Duodenal mucosa (tissue), 2 donors: ENCODE data around the gene TLDC2.

Experiments used
- H3K27ac ChIP-seq: one replicate; pipeline ENCODE4 v1.7.0; 2013; ENCODE audit warnings: low read depth, low read length
- H3K27me3 ChIP-seq, 2 donors: one replicate each; pipeline ENCODE4 v1.7.0; 2013; ENCODE audit warnings: low read length in 2 of 2, control low read depth in 1 of 2; ENCODE audit not compliant: insufficient read depth in 2 of 2, control insufficient read depth in 1 of 2
- H3K36me3 ChIP-seq, 2 donors: one replicate each; pipeline ENCODE4 v1.7.0; 2013; ENCODE audit warnings: low read length in 2 of 2, control low read depth in 1 of 2; ENCODE audit not compliant: insufficient read depth in 2 of 2, control insufficient read depth in 1 of 2
- H3K4me1 ChIP-seq, 2 donors: one replicate each; pipeline ENCODE4 v1.7.0; 2013; ENCODE audit warnings: low read length in 2 of 2, control low read depth in 1 of 2; ENCODE audit not compliant: insufficient read depth in 2 of 2, control insufficient read depth in 1 of 2
- H3K4me3 ChIP-seq, 2 donors: one replicate each; pipeline ENCODE4 v1.7.0; 2013; ENCODE audit warnings: low read length in 2 of 2, low read depth in 1 of 2
- H3K9ac ChIP-seq, 2 donors: one replicate each; pipeline ENCODE4 v1.7.0; 2013; ENCODE audit warnings: low read length in 2 of 2, low read depth in 1 of 2
- H3K9me3 ChIP-seq, 2 donors: one replicate each; pipeline ENCODE4 v1.7.0; 2013; ENCODE audit warnings: low read length in 2 of 2, control low read depth in 1 of 2; ENCODE audit not compliant: control insufficient read depth in 1 of 2

Gene TLDC2

DNA sequence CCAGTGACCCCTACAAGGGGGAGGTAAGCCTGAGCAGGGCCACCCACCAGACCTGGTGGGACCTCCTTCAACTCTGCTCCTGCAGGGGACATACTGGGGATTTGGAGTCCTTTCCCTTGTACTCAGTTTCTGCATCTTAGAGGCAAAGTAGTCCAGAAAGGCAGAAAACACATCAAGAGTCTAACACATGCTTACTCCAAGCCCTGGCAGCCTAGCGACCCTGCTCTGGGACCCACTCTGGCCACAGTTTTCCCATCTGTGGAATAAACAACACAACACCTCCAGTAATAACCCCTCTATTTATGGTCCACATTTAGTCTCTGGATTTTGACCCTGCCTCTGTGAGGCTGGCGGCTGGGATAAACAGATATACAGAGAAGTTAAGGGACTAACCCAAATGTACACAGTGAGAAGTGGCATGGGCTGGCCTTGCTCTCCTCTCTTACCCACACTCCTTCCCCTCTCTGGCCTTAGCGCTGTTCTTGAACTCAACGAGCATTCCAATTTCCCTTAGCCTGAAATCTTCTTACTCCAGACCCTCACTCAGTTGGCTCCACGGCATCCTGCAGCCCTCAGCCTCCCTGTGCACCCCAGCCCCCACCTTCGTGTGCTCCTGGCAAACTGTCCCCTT is 16.1 kb upstream of the TLDC2 start:
- H3K9ac ChIP-seq, result peak overlapping the region in 1 of 2 donors; percentile 11
- H3K36me3 ChIP-seq, result no peaks in the 10 kb centered on the region
- no peak overlapping the region for H3K4me3 ChIP-seq
- H3K9me3 ChIP-seq, result no peaks in the 10 kb centered on the region
- no peaks in the 10 kb centered on the region for H3K27me3 ChIP-seq
- H3K4me1 ChIP-seq, result peaks cover 30 to 57% of the 10 kb centered on the region in 2 donors
- H3K27ac ChIP-seq, result no peak overlapping the region

DNA sequence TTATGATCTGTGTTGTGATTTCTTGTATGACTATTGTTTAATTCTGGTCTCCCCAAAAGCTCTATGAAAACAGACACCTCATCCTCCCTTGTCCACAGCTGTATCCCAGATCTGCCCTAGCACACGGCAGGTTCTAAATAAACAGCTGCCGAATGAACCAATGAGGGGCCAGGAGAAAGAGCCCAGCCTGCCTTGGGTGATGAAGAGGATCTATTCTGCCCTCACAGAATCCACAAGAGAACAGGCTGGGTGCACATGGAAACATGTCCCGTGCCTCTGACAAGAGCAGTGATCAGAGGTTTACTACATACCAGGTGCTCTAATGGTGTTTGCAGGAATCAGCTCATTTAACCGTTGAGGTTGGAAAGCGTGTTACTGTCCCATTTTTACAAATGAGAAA is 15.6 kb upstream of the TLDC2 start:
- Histone ChIP-seq H3K9ac (peak overlapping the region in 1 of 2 donors; percentile 11), H3K9me3 (no peaks in the 10 kb centered on the region), H3K27me3 (no peaks in the 10 kb centered on the region), H3K4me1 (peaks cover 26 to 53% of the 10 kb centered on the region in 2 donors), H3K4me3 (no peak overlapping the region), H3K27ac (no peak overlapping the region), H3K36me3 (no peaks in the 10 kb centered on the region)

DNA sequence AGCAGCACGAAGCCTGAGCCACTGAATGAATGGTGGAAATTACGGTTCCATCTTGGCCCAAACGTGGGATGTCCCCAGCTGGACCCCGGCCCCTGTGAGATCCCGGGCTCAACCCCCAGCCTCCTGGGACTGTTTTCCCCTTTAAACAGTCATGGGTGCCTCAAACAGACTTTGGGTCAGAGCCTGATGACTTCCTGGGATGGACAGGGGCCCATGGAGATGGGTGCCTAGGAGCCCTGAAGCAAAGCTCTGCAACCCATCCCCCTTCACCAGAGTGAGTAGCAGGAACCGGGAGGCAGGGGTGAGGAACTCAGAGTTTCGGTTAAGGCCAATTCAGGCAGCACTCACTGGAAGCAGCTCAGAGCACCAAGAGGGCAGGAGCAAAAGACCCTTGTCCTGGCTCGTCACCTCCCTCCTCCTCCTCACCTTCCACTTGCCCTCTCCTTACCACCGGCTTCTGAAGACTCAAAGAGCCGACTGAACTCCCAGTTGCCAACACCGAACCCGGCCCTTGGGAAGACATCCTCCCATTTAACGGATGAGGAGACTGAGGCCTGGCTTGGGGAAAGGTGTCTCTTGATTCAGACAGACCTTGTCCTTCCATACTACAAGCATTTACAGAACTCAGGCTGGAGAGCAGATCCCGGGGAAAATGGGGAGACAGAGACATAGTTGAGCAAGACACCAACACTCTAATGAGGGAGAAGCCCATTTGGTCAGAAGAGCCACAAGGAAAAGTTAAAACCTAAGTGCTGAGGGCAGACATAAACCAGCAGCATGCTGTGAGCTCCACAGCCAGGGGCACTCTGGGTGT is 14.9 kb upstream of the TLDC2 start:
- Histone ChIP-seq H3K9ac (peak overlapping the region in 1 of 2 donors; percentile 43), H3K27ac (no peak overlapping the region), H3K4me1 (peaks cover 25 to 46% of the 10 kb centered on the region in 2 donors), H3K4me3 (peak overlapping the region; percentile 50), H3K36me3 (no peaks in the 10 kb centered on the region), H3K9me3 (no peaks in the 10 kb centered on the region), H3K27me3 (no peaks in the 10 kb centered on the region)

DNA sequence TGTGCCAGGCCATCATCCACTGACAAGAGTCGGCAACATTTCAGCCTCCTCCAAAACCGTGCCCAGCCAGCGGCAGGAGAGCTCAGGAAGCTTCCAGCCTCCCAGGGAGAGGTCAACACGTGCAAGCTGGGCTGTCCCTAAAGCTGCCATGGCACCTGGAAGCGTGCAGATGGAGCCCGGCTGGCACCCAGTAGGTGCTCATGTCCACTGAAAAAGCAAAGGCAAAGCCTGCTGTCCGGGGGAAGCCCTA is 14.4 kb upstream of the TLDC2 start:
- H3K9ac ChIP-seq, result peak overlapping the region in 1 of 2 donors; percentile 43
- peak overlapping the region; percentile 66 for H3K27ac ChIP-seq
- no peaks in the 10 kb centered on the region for H3K36me3 ChIP-seq
- no peaks in the 10 kb centered on the region for H3K27me3 ChIP-seq
- no peaks in the 10 kb centered on the region for H3K9me3 ChIP-seq
- peak overlapping the region; percentile 50 for H3K4me3 ChIP-seq
- H3K4me1 ChIP-seq, result peaks cover 23 to 42% of the 10 kb centered on the region in 2 donors

DNA sequence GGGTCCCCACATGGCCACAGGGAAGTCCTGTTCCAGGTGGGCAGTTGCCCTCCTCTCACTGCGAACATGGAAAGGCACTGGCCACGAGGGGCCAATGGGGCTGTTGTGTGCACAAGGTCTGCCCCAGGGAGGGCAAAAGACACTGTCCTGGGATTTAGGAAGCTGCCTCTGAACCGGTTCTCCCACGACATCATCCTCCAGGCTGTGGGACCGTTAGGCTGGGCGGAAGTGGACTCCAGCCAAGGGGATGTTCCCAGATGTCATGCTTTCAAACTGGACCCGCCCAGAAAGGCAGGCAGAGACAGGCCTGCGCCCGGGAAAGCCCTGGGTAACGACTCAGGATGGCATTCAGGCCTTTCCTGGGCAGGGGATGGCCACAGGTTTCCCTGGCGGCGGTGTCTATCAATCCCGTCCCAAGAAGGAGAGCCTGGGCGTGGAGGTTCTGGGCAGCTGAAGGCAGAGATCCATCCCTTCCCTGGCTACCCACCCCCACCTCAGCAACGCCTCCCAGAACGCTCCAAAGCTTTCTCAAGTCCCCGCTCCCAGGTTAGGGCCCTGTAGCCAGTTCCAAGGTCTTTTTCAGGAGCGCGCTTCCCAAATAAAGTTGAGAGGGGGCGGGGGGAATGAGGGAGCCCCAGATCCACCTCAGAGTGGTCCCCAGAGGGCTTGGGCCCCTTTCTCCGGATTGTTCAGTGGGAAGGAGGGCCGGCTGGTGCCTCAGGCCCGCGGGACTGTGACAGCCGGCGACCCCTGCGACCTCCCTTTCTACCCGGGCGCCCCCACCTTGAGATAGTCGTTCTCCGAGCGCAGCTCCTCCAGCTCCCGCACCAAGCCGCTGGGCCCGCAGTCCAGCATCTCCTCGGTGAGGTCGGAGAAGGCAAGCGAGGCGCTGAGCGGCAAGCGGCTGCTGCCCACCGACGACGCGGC is 13.8 kb upstream of the TLDC2 start:
- peak overlapping the region; percentile 66 for H3K27ac ChIP-seq
- peak overlapping the region; percentile 42 to 43 for H3K9ac ChIP-seq
- H3K4me1 ChIP-seq, result peaks cover 17 to 36% of the 10 kb centered on the region in 2 donors
- H3K9me3 ChIP-seq, result no peaks in the 10 kb centered on the region
- H3K4me3 ChIP-seq, result peak overlapping the region; percentile 50
- no peaks in the 10 kb centered on the region for H3K27me3 ChIP-seq
- no peaks in the 10 kb centered on the region for H3K36me3 ChIP-seq

DNA sequence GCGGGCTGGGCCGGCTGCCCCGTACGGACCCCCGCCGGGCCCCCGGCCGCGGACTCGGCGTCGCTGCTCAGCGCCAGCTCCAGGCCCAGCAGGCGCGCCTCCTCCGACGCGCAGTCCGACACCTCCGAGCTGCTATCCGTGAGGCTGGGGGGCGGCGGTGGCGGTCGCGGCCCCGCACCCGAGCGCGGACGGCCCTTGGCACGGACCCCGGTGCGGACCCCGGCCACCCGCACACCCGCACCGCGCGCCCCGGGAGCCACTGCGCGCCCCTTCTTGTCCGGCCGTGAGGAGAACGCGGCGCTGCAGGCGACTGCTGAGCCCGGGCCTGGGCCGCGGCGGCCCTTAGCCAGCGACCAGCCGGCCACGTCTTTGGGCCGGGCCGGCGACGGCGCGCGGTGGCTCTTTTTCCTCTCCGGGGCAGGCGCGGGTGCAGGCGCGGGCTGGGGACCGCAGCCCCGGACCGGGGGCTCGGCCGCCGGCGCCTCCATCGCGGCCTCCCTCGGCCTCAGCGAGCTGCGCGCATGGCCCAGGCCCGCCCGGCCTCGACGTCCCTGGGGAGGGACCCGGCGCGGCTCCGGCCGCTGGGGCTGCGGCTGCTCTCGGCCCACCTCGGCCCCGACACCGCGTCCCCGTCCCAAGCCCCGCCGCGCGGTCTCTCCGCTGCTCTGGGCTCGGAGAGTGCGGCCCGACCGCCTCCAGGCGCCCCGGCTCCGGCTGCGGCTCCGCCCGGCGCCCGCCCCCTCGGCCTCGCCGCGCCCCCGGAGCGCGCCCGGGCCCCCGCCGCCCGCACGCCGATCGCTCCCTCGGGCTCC is 12.9 kb upstream of the TLDC2 start:
- Histone ChIP-seq H3K9ac (peak overlapping the region in 1 of 2 donors; percentile 32), H3K27ac (peak overlapping the region; percentile 66), H3K9me3 (no peaks in the 10 kb centered on the region), H3K4me1 (peaks cover 15 to 35% of the 10 kb centered on the region in 2 donors), H3K4me3 (peak overlapping the region; percentile 17 to 36), H3K27me3 (no peaks in the 10 kb centered on the region), H3K36me3 (no peaks in the 10 kb centered on the region)

DNA sequence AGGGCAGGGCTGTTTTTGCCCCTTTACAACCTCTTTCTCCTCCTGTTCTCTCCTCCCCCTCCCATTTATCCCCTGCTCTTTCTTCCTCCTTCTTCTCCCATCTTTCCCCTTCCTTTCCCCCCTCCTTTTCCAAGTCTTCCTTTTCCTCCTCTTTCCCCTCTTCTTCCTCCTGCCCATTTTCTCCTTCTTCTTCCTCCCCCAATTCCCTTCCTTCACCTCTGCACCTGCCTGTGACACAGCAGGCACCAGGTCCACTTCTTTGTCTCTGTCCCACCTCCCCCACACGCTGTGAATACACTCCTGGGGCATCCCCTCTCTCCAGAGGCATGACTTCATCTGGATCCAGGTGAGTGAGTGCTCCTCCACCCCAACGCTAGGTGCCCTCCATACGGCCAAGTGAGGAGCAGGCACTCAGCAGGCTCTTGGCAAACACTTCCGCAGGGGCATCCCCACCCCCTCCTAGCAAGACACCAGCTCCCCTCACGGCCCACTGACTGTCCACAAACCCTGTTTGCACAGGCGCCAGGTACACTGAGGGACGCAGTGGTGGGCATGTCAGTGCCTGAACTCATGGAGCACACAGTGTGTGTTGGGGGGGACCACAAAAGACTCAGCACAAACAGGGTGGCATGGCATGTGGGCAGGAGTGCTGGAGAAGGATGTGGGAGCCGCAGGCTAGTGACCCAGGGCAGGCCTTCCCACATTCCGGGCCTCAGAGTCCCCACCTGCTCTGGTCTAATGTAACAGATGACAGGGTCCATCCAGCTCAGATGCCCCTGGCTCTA is 10.7 kb upstream of the TLDC2 start:
- Histone ChIP-seq H3K4me3 (no peak overlapping the region), H3K27me3 (no peaks in the 10 kb centered on the region), H3K9me3 (no peaks in the 10 kb centered on the region), H3K27ac (no peak overlapping the region), H3K36me3 (no peaks in the 10 kb centered on the region), H3K9ac (no peak overlapping the region), H3K4me1 (peaks cover 15 to 26% of the 10 kb centered on the region in 2 donors)

DNA sequence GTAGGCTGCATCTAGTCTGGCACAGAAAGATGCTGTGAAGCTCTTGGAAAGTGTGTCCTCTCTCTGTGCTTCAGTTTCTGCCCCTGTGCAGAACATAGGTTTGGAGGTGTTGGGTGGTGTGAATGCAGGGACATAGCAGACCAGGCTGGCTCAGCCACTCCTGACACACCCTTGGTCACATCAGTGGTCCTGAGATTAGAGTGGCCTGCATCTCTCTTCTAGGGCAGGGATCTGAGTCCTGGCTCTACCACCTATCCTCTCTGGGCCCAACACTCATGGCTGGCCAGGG is 10.1 kb upstream of the TLDC2 start:
- Histone ChIP-seq H3K27ac (no peak overlapping the region), H3K9me3 (no peaks in the 10 kb centered on the region), H3K27me3 (no peaks in the 10 kb centered on the region), H3K4me1 (peaks cover 15 to 21% of the 10 kb centered on the region in 2 donors), H3K4me3 (no peak overlapping the region), H3K36me3 (no peaks in the 10 kb centered on the region), H3K9ac (no peak overlapping the region)

DNA sequence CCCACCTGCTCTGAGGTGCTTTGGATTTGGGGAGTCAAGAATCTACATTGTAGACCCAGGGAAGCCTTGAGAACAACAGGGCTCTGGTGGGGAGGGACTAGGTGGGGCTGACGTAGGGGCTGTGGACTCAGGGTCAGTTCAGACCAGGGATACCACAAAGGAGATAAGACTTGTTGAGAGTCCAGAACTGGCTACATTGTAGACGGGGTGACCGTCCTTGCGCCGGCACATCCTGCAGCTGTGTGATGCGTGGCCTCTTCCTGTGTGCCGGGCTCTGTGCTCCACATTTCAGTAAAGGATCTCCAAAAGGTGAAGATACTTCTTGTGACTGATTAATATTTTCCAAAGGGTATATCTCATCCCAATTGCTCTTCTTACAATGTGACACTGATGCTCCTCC is 9.8 kb upstream of the TLDC2 start:
- H3K4me1 ChIP-seq, result peaks cover 15 to 17% of the 10 kb centered on the region in 2 donors
- no peaks in the 10 kb centered on the region for H3K27me3 ChIP-seq
- H3K9ac ChIP-seq, result no peak overlapping the region
- no peaks in the 10 kb centered on the region for H3K36me3 ChIP-seq
- H3K27ac ChIP-seq, result no peak overlapping the region
- no peaks in the 10 kb centered on the region for H3K9me3 ChIP-seq
- no peak overlapping the region for H3K4me3 ChIP-seq
